ENCODE data around the gene SSH2. TPM values are rescaled to one million over a fixed set of nuclear protein-coding genes. Genes with fewer than 3 reads are reported as not detected.
"Not testable (repeated sequence)": the region's sequence is repeated elsewhere in the genome, so short reads cannot be mapped to it uniquely, and the experiment has no call there.

SSH2 gene
- total RNA-seq, 1 experiment from 2014 or later = 6.4 TPM

DNA sequence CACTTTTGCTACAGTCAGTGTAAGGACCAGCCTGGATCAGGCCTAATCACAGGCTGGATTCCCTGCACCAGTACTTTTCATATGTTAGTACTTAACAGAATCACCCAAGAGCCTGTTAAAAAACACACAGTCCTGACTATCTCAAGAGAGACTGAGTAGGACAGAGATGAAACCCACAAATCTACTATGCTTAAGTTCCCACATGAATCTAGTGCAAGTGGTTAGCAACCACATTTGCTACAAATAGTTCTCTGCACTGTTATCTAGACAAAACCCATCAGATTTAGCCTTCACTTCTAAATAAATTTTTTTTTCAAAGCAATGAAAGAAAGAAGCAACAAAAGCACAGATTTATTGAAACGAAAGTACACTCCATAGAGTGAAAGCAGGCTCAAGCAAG lies 38.9 kb downstream of the SSH2 start:
- DNase-seq (ENCODE audit: low spot score) = no peak
- in situ Hi-C loops (cut with HindIII; ENCODE audit: low sequenced_read_pairs) = no loop called here

DNA sequence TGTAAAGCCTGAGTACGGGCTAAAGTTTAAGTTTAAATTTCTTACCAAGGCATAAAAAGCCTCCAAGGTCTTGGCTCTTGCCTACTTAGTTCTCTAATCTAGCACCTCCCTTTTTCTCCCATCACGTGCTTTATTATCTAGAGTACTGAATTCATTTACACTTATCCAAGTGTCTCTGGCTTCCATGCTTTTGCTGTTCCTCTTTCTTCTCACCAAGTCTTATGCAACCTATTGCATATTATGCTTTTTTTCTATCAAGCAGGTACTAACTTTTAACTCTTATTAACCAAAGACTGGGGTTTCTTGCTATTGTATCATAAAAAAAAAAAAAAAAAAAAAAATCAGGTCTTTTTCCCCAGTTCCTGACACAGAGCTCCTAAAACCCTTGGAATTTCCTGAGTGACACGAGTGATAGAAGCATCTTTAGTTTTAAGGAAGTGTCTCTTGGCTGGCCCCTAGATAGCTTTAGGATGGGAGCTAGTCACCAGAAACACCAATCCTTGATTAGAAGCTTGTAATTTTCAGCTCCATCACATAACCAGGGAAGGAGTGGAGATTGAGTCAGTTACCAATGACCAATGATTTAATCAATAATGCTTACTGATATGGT lies 44.9 kb downstream of the SSH2 start:
- in situ Hi-C loops (cut with HindIII; ENCODE audit: low sequenced_read_pairs) = no loop called here
- DNase-seq (ENCODE audit: low spot score) = no peak

DNA sequence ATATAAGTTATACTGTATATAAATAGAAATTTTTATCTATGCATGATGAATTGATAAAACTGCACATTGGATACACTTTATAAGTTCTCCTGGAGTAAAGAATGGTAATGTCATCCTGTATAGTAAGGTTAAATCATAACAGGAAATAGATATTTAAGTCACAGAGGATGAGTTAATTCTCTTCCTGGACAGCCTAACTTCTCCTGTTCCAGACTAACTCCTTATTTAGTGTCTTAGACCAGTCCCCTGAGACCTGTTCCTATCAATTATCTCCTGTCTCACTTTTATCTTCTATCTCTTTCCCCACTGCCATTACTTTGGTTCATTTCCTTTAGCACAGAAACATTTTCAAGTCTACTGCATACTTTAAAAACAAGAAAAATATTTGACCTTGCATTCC lies 46.5 kb downstream of the SSH2 start:
- in situ Hi-C loops (cut with HindIII; ENCODE audit: low sequenced_read_pairs) = no loop called here
- DNase-seq (ENCODE audit: low spot score) = no peak

DNA sequence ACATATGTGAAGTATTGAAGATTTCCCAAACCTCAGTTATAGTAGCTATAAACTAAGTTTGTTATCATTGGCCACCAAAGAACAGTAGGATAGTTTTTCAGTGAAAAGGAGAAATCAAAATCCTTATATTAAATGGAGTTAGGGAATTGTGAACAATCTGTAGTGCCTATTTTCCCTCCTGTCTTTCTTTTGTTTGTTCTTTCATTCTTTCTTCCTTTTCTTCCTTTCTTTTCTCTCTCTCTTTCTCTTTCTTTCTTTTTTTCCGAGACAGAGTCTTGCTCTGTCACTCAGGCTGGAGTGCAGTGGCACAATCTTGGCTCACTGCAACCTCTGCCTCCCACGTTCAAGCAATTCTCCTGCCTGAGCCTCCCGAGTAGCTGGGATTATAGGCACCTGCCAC lies 48.8 kb downstream of the SSH2 start:
- in situ Hi-C loops (cut with HindIII; ENCODE audit: low sequenced_read_pairs) = no loop called here
- DNase-seq (ENCODE audit: low spot score) = no peak

DNA sequence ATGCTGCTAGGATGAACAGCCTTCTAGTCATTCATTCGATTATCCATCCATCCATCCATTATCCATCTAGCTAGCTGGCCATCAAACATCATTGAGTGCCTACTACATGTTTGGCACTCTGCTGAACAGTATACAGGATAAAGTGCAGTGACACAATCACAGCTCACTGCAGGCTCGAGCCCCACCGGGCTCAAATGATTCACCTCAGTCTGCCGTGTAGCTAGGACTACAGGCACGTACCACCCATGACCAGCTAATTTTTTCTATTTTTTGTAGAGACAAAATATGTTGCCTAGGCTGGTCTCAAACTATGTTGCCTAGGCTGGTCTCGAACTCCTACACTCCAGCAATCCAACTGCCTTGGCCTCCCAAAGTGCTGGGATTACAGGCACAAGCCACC lies 50.0 kb downstream of the SSH2 start:
- no peak for DNase-seq (ENCODE audit: low spot score)
- in situ Hi-C loops (cut with HindIII; ENCODE audit: low sequenced_read_pairs) = no loop called here

DNA sequence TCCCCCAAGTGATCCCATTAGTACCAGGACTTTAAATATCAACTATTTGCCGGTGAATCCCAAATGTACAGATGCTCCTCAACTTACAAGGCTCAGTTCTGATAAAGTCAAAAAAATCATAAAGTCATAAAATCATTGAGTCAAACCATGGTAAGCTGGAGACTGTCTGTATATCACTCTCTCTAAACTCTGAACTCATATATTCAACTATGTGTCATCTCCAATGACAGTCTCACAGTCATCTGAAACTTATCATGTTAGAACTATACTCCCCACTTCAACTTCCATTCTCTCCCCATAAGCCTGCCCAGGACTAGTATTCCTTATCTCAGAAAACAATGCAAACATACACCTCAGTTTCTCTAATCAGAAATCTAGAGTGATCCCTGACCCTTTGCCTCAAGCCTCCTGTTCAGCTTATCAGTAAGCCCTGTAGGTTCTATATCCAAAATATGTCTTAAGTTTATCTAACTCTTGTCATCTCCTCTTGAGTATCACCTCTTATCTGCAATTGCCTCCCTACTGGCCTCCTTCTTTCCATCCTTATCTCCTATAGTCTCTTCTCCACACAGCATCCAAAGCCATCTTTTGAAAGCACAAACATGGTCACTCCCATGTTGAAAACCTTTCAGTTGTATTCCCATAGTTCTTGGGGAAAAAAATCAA lies 55.0 kb downstream of the SSH2 start:
- DNase-seq (ENCODE audit: low spot score) = no peak
- in situ Hi-C loops (cut with HindIII; ENCODE audit: low sequenced_read_pairs) = no loop called here

DNA sequence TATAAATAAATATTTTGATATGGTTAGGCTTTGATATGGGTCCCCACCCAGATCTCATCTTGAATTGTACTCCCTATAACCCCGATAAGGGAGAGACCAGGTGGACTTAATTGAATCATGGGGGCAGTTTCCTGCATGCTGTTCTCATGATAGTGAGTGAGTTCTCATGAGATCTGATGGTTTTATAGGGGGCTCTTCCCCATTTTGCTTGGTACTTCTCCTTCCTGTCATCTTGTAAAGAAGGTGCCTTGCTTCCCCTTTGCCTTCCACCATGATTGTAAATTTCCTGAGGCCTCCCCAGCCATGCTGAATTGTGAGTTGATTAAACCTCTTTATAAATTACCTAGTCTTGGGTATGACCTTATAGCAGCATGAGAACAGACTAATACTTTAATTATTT lies 55.7 kb downstream of the SSH2 start:
- DNase-seq (ENCODE audit: low spot score); in situ Hi-C loops (cut with HindIII; ENCODE audit: low sequenced_read_pairs): not testable (repeated sequence)

DNA sequence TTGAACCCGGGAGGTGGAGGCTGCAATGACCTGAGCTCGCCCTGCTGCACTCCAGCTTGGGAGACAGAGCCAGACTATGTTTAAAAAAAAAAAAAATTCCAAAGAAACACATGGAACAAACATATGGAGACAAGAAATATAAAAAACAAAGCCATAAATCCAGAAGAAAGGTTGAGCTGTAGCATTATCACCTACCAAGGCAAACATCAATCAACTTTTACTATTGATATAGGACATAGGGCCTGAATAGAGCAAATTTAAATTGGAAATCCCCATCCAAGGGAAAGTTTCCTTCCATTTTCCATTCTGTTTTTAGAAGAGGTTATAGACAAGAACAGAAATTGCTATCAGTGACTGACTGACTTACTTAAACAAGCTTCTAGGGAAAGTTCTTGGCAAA lies 56.6 kb downstream of the SSH2 start:
- in situ Hi-C loops (cut with HindIII; ENCODE audit: low sequenced_read_pairs) = no loop called here

DNA sequence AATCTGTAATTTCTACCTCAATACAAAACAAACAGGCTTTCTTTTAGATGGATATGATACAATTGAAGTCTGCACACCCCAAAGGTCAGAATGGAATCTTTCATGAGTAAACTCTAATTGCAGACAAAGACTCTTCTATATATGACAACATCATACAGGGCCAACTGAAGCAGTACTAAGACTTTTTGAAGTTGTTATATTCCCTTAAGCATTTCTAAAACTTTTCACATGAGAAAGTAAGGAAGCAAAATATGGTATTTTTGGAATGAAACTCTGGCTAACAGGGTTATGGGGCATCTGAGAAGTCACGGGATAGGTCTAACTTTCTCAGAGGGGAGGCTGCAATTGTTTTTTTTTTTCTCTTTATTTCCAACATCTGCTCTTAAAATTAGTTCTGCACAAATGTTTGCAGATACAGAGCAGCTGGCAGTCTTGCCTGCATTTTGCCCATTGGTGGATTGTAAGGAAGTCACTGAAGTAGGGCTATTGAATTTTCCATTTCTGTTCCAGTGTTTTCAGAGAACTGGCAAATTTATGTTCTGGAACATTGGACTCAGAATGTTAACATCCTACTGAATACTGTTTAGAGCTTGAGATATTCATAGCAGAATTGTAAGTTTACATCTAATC lies 59.1 kb downstream of the SSH2 start:
- DNase-seq (ENCODE audit: low spot score) = no peak
- in situ Hi-C loops (cut with HindIII; ENCODE audit: low sequenced_read_pairs) = no loop called here

More for the DNA sequence above, 56.6 kb downstream of the SSH2 start:
- no peak for DNase-seq (ENCODE audit: low spot score)

DNA sequence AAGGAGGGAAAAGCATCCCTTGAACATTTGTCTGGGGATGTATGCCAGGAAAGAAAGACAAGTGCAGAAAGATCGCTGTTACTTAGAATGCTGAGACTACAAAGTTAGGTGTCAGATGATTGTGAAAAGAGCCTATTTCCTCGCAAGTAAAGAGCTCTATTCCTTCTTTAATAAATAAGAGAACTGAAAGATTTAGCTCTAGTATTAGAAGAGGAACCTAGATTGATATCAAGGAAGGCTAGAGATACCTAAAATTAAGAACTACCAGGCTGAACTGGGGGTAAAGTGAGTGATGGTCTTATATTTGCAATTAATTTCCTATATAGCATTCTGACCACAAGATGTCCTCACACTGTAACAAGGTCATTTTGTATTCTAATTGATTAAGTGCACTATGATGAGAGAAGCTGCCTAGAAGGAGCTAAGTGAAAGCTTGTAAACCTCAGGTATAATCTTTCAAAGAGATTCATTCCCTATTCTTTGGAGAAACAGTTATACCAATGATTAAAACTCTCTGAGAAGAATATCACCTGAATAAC lies 62.3 kb downstream of the SSH2 start:
- no peak for DNase-seq (ENCODE audit: low spot score)
- in situ Hi-C loops (cut with HindIII; ENCODE audit: low sequenced_read_pairs) = no loop called here

DNA sequence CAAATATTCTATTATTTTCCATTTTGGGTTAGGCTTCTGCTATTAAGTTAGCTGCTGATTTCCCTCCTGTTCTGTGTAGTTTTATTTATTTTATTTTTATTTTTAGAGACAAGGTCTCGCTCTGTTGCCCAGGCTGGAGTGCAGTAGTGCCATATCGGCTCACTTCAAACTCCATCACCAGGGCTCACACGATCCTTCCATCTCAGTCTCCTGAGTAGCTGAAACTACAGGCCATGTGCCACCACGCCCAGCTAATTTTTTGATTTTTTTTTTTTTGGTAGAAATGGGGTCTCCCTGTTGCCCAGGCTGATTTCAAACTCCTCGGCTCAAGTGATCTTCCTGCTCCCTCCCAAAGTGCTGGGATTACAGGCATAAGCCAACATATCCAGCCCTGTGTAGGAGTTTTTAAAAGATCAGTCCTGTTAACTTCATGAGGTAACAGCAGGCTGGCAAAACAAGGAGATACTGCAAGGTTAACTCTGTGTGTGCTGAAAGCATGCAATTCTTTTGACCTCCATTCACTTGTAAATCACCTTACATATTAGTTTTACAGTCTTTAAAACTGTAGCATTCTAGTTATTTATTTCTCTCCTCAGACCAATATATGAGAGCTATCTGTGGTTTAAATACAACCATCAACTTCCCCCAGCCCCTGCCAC lies 63.2 kb downstream of the SSH2 start:
- in situ Hi-C loops (cut with HindIII; ENCODE audit: low sequenced_read_pairs) = no loop called here
- no peak for DNase-seq (ENCODE audit: low spot score)

DNA sequence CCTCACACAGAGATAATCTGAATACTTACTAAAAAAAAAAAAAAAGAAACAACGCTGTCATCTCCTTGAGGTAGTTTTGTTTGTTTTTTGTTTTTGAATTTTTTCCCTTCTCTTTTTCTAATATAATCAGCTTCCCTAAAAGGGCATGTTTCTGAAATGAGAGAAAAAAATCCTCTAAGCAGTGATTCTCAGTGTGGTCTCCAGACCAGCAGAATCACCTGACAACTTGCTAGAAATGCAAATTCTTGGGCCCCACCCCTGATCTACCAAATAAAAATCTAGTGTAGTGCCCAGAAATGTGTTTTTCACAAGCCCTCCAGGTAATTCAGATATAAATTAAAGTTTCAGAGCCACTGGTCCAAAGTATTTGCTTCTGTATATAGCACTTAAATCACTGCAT lies 65.4 kb downstream of the SSH2 start:
- in situ Hi-C loops (cut with HindIII; ENCODE audit: low sequenced_read_pairs) = no loop called here
- DNase-seq (ENCODE audit: low spot score) = no peak

DNA sequence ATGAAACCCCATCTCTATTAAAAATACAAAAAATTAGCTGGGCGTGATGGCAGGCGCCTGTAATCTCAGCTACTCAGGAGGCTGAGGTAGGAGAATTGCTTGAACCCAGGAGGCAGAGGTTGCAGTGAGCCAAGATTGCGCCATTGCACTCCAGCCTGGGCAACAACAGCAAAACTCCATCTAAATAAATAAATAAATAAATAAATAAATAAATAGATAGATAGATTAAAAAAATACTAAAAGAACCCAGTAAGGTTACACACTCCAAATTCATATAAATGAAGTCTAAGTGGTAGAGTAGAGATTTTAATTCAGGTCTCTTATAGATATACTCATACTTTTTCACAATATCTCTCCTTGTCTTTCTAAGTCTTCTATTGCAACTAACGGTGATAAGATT lies 65.9 kb downstream of the SSH2 start:
- DNase-seq (ENCODE audit: low spot score); in situ Hi-C loops (cut with HindIII; ENCODE audit: low sequenced_read_pairs): not testable (repeated sequence)

DNA sequence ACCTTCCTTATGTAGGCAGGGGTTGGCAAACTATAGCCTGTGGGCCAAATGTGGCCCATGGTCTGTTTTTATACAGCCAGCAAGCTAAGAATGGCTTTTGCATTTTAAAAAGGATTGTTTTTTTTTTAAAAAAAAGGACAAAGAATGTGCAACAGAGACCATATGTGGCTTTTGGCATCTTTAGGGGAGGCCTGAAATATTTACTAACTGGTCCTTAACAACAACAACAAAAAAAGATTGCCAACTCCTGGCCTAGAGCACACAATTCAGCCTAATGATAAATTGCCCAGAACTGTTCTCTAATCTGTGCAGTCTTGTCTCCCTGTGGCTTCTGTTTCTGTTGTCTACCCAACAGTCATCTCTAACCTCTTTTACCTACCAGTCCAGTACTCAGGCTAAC lies 67.1 kb downstream of the SSH2 start:
- in situ Hi-C loops (cut with HindIII; ENCODE audit: low sequenced_read_pairs) = no loop called here
- DNase-seq (ENCODE audit: low spot score) = no peak

DNA sequence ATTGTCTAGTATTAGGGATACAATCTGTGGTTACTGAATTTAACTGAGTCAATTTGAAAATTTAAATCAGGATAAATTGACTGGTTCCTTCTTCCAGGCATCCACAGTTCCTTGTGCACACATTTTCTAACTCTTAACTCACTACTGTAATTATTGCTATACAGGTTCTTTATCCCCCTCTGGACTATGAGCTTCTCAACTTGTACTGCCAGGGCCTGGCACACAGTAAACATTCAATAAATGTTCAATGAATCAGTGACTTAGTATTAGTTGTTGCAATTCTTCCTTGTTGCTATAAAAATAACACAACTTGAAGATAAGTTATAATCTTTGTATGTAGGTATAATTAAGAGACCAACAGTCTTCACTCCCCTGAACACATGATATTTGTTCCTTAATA lies 67.9 kb downstream of the SSH2 start:
- no peak for DNase-seq (ENCODE audit: low spot score)
- in situ Hi-C loops (cut with HindIII; ENCODE audit: low sequenced_read_pairs) = no loop called here

DNA sequence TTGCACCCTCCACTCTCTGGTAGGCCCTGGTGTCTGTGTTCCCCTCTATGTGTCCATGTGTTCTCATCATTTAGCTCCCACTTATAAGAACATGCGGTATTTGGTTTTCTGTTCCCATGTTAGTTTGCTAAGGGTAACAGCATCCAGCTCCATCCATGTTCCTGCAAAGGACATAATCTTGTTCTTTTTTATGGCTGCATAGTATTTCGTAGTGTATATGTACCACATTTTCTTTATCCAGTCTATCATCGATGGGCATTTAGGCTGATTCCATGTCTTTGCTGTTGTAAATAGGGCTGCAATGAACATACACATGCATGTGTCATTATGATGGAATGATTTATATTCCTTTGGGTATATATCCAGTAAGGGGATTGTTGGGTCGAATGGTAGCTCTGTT lies 70.6 kb downstream of the SSH2 start:
- in situ Hi-C loops (cut with HindIII; ENCODE audit: low sequenced_read_pairs); DNase-seq (ENCODE audit: low spot score): not testable (repeated sequence)

DNA sequence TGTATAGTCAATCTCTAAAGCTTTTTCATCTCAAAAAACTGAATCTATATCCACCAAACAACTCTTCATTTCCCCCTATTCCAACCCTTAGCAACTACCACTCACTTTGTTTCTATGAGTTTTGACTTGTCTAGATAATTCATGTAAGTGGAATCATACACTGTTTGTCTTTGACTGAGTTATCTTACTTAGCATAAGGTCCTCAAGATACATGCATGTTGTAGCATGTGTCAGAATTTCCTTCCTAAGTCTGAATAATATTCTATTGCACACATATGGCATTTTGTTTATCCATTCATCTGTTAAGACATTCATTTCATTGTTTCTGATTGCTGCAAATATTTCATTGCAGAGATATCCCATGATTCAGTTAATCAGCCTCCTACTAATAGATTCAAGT lies 72.2 kb downstream of the SSH2 start:
- in situ Hi-C loops (cut with HindIII; ENCODE audit: low sequenced_read_pairs) = no loop called here
- DNase-seq (ENCODE audit: low spot score) = no peak

DNA sequence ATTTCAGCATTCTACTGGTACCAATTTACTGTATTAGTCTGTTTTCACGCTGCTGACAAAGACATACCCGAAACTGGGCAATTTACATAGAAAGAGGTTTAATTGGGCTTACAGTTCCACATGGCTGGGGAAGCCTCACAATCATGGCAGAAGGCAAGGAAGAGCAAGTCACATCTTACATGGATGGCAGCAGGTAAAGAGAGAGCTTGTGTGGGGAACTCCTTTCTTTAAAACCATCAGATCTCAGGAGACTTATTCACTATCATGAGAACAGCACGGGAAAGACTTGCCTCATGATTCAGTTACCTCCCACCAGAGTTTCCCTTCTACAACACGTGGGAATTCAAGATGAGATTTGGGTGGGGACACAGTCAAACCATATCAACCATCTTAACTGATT lies 72.9 kb downstream of the SSH2 start:
- in situ Hi-C loops (cut with HindIII; ENCODE audit: low sequenced_read_pairs); DNase-seq (ENCODE audit: low spot score): not testable (repeated sequence)

DNA sequence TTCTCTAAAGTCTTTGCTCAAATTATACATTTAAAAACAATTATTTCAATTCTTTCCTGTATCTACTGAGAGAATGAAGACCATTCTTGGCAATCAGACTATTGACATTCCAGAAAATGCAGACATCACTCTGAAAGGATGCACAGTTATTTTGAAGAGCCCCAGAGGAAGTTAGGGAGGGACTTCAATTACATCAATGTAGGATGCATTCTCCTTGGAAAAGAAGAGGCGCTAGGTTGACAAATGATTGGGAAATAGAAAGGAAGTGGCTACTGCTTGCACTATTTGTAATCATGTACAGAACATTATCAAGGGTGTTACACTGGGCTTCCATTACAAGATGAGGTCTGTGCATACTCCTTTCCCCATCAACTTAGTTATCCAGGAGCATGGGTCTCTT lies 74.3 kb downstream of the SSH2 start:
- no peak for DNase-seq (ENCODE audit: low spot score)
- in situ Hi-C loops (cut with HindIII; ENCODE audit: low sequenced_read_pairs) = no loop called here

DNA sequence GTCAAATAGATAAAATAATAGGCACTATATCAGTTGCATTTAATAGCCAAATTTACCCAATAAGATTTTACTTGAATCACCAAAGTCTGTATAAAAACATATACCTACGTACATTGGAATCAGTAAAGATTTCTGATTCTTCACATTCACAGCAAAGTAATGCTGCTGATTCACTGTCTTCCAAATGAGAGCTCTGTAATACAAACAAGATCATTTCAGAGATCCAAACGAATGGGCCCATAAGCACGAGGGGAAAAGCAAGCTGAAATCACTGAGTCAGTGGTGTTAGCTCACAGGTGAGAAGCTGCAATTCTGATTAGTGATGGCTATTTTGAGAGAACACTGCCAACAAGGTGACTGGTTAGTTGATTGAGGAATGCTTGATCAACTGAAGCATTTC lies 81.3 kb downstream of the SSH2 start:
- in situ Hi-C loops (cut with HindIII; ENCODE audit: low sequenced_read_pairs) = no loop called here
- DNase-seq (ENCODE audit: low spot score) = no peak
